Measurements from ENCODE around the gene DENND1C. TPM values are rescaled to one million over a fixed set of nuclear protein-coding genes. Genes with fewer than 3 reads are reported as not detected.
A peak's percentile ranks its signal among the peaks of the same experiment; 100 is the strongest.

DENND1C gene
- total and polyA plus RNA-seq, 9 of the 15 experiments (the other 6 are each of a cell fraction or from before 2014, with no cell fraction given): 0.03 to 1.2 (median 0.32) TPM; not detected in 1

GRCh38 chr19:6460099-6460884, 21.3 kb downstream of the DENND1C start (continued):
- TF ChIP-seq, protein P1, sequence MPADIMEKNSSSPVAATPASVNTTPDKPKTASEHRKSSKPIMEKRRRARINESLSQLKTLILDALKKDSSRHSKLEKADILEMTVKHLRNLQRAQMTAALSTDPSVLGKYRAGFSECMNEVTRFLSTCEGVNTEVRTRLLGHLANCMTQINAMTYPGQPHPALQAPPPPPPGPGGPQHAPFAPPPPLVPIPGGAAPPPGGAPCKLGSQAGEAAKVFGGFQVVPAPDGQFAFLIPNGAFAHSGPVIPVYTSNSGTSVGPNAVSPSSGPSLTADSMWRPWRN (IDR thresholded peaks at IDR 0.05; ENCODE audit: low read depth): no peak
- no peak for TF ChIP-seq ZNF274 (IDR thresholded peaks at IDR 0.05; ENCODE audit: borderline replicate concordance, low read depth, low read length)
- TF ChIP-seq HMG20A (CRISPR knock-in tag; conservative IDR thresholded peaks at IDR 0.05): no peak
- TF ChIP-seq, protein P2, sequence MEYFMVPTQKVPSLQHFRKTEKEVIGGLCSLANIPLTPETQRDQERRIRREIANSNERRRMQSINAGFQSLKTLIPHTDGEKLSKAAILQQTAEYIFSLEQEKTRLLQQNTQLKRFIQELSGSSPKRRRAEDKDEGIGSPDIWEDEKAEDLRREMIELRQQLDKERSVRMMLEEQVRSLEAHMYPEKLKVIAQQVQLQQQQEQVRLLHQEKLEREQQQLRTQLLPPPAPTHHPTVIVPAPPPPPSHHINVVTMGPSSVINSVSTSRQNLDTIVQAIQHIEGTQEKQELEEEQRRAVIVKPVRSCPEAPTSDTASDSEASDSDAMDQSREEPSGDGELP (CRISPR knock-in tag; IDR thresholded peaks at IDR 0.05; ENCODE audit: borderline replicate concordance): peak; percentile 84
- TF ChIP-seq TEAD1 (CRISPR knock-in tag; IDR thresholded peaks at IDR 0.05): peak; percentile 74 to 90; a peak in 3 of 4 replicates
- TF ChIP-seq STAT6 (CRISPR knock-in tag; IDR thresholded peaks at IDR 0.05): no peak
- TF ChIP-seq, protein P3, sequence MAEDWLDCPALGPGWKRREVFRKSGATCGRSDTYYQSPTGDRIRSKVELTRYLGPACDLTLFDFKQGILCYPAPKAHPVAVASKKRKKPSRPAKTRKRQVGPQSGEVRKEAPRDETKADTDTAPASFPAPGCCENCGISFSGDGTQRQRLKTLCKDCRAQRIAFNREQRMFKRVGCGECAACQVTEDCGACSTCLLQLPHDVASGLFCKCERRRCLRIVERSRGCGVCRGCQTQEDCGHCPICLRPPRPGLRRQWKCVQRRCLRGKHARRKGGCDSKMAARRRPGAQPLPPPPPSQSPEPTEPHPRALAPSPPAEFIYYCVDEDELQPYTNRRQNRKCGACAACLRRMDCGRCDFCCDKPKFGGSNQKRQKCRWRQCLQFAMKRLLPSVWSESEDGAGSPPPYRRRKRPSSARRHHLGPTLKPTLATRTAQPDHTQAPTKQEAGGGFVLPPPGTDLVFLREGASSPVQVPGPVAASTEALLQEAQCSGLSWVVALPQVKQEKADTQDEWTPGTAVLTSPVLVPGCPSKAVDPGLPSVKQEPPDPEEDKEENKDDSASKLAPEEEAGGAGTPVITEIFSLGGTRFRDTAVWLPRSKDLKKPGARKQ (CRISPR knock-in tag; IDR thresholded peaks at IDR 0.05): no peak
- peak; percentile 68 for TF ChIP-seq ETV1 (tag; conservative IDR thresholded peaks at IDR 0.05; ENCODE audit: low read depth)
- TF ChIP-seq NRF1 (conservative IDR thresholded peaks at IDR 0.05 in 1 of 2, IDR thresholded peaks at IDR 0.05 in 1 of 2): peak; percentile 63 to 69
- TF ChIP-seq MYC (IDR thresholded peaks at IDR 0.05; ENCODE audit: low read depth, low read length): no peak
- 0 out of 2 replicates have a peak, but pooled peaks have one; percentile 23 for TF ChIP-seq MYC (CRISPR knock-in tag; IDR thresholded peaks at IDR 0.05; ENCODE audit: borderline replicate concordance, low read depth)
- no peak for TF ChIP-seq POLR2B (IDR thresholded peaks at IDR 0.05; ENCODE audit: low read depth, partially characterized antibody)
- TF ChIP-seq IRF2 (CRISPR knock-in tag; IDR thresholded peaks at IDR 0.05): no peak
- TF ChIP-seq ZNF655 (CRISPR knock-in tag; IDR thresholded peaks at IDR 0.05): no peak
- no peak for TF ChIP-seq ZNF57 (CRISPR knock-in tag; IDR thresholded peaks at IDR 0.05)
- TF ChIP-seq BCOR (IDR thresholded peaks at IDR 0.05): peak; percentile 78
- TF ChIP-seq ZNF699 (CRISPR knock-in tag; IDR thresholded peaks at IDR 0.05; ENCODE audit: insufficient replicate concordance): no peak
- TF ChIP-seq, protein P4, sequence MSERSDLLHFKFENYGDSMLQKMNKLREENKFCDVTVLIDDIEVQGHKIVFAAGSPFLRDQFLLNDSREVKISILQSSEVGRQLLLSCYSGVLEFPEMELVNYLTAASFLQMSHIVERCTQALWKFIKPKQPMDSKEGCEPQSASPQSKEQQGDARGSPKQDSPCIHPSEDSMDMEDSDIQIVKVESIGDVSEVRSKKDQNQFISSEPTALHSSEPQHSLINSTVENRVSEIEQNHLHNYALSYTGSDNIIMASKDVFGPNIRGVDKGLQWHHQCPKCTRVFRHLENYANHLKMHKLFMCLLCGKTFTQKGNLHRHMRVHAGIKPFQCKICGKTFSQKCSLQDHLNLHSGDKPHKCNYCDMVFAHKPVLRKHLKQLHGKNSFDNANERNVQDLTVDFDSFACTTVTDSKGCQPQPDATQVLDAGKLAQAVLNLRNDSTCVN (CRISPR knock-in tag; IDR thresholded peaks at IDR 0.05): no peak
- TF ChIP-seq CBX5 (IDR thresholded peaks at IDR 0.05; ENCODE audit: borderline replicate concordance, low read depth): 0 out of 2 replicates have a peak, but pooled peaks have one; percentile 17

Measured in K562 (cell line).